GM23338 (cell line): ENCODE measurements around the gene TAS2R1. TPM values are rescaled to one million over a fixed set of nuclear protein-coding genes. Genes with fewer than 3 reads are reported as not detected.

Experiments
- ATAC-seq: fragments of 200-7000 bp; cut with Tn5 transposase; 3 replicates; pipeline ENCODE4 v1.9.1; 2020
- DNase-seq: peaks from one replicate; pipeline ENCODE4 v3.0.0-alpha.2; 2015; ENCODE audit warnings: low spot score
- H2AFZ ChIP-seq: fragments of 200-600 bp; sonication (generic); 2 replicates; pipeline ENCODE4 v1.8.0; 2016; ENCODE audit warnings: antibody characterized with exemption, mild to moderate bottlenecking, moderate library complexity
- H3F3A ChIP-seq: fragments of 200-600 bp; sonication (generic); replicated peaks from 2 replicates; pipeline ENCODE4 v1.8.0; 2017; ENCODE audit warnings: antibody characterized with exemption, mixed run types, low read depth
- H3K27ac ChIP-seq: fragments of 200-600 bp; sonication (generic); 2 replicates; pipeline ENCODE4 v1.6.1; 2016; ENCODE audit warnings: low read depth
- H3K27me3 ChIP-seq: fragments of 200-600 bp; sonication (generic); 2 replicates; pipeline ENCODE4 v1.8.0; 2016; ENCODE audit warnings: mild to moderate bottlenecking, mixed run types, moderate library complexity; ENCODE audit not compliant: insufficient read depth
- H3K36me3 ChIP-seq: fragments of 200-600 bp; sonication (generic); 2 replicates; pipeline ENCODE4 v1.8.0; 2016; ENCODE audit warnings: mild to moderate bottlenecking; ENCODE audit not compliant: insufficient read depth
- H3K4me1 ChIP-seq: fragments of 200-600 bp; sonication (generic); 2 replicates; pipeline ENCODE4 v1.8.0; 2016; ENCODE audit warnings: mild to moderate bottlenecking, moderate library complexity; ENCODE audit not compliant: insufficient read depth
- H3K4me2 ChIP-seq: fragments of 200-600 bp; sonication (generic); 2 replicates; pipeline ENCODE4 v1.7.1; 2017; ENCODE audit warnings: mixed run types
- H3K4me3 ChIP-seq: fragments of 200-600 bp; sonication (generic); 2 replicates; pipeline ENCODE4 v1.6.1; 2016; ENCODE audit warnings: mixed run types
- H3K79me2 ChIP-seq: fragments of 200-600 bp; sonication (generic); replicated peaks from 2 replicates; pipeline ENCODE4 v1.8.0; 2017; ENCODE audit warnings: mild to moderate bottlenecking; ENCODE audit not compliant: insufficient read depth
- H3K9me2 ChIP-seq: fragments of 200-600 bp; sonication (generic); 2 replicates; pipeline ENCODE4 v1.8.0; 2017; ENCODE audit not compliant: insufficient read depth
- H4K20me1 ChIP-seq: fragments of 200-600 bp; sonication (generic); replicated peaks from 2 replicates; pipeline ENCODE4 v1.8.0; 2017; ENCODE audit warnings: mild to moderate bottlenecking; ENCODE audit not compliant: insufficient read depth
- H3K27ac Mint-ChIP-seq: 2 replicates; pipeline ENCODE4 v1.8.0; 2020; ENCODE audit warnings: inconsistent platforms, mild to moderate bottlenecking, moderate library complexity, mixed read lengths
- H3K27me3 Mint-ChIP-seq: 3 replicates; pipeline ENCODE4 v1.8.0; 2022; ENCODE audit warnings: low read depth, mild to moderate bottlenecking, moderate library complexity, mixed read lengths, inconsistent platforms; ENCODE audit not compliant: insufficient read depth, poor library complexity
- H3K36me3 Mint-ChIP-seq: 3 replicates; pipeline ENCODE4 v1.8.0; 2021; ENCODE audit warnings: low read depth, mild to moderate bottlenecking, inconsistent platforms, moderate library complexity, mixed read lengths
- H3K4me1 Mint-ChIP-seq: 3 replicates; pipeline ENCODE4 v1.8.0; 2020; ENCODE audit warnings: mild to moderate bottlenecking, inconsistent platforms, mixed read lengths
- H3K4me3 Mint-ChIP-seq: 3 replicates; pipeline ENCODE4 v1.8.0; 2021; ENCODE audit warnings: moderate library complexity, mild to moderate bottlenecking, inconsistent platforms, mixed read lengths
- H3K9me3 Mint-ChIP-seq: 3 replicates; pipeline ENCODE4 v1.8.0; 2020; ENCODE audit warnings: moderate library complexity, mild to moderate bottlenecking, inconsistent platforms, mixed read lengths
- CREB1 ChIP-seq: fragments of 250-450 bp; sonication (Bioruptor Pico); IDR thresholded peaks from 2 replicates; pipeline ENCODE4 v1.5.0; 2020; ENCODE audit warnings: low read depth, mild to moderate bottlenecking, moderate library complexity
- ETS1 ChIP-seq: IDR thresholded peaks from 2 replicates; pipeline ENCODE4 v1.6.1; 2016; ENCODE audit warnings: antibody characterized with exemption
- JUNB ChIP-seq: IDR thresholded peaks from one replicate; pipeline ENCODE4 v1.6.1; 2016; ENCODE audit warnings: antibody characterized with exemption; ENCODE audit not compliant: unreplicated experiment
- NANOG ChIP-seq: IDR thresholded peaks from 2 replicates; pipeline ENCODE4 v1.6.1; 2016; ENCODE audit warnings: antibody characterized with exemption, borderline replicate concordance
- REST ChIP-seq: IDR thresholded peaks from one replicate; pipeline ENCODE4 v1.6.1; 2018; ENCODE audit warnings: antibody characterized with exemption; ENCODE audit not compliant: unreplicated experiment
- ZNF331 ChIP-seq: fragments of 250-450 bp; sonication (Bioruptor Pico); IDR thresholded peaks from 2 replicates; pipeline ENCODE4 v1.5.0; 2020; ENCODE audit warnings: low read depth, mild to moderate bottlenecking, moderate library complexity
- ZNF462 ChIP-seq: fragments of 250-450 bp; sonication (Bioruptor Pico); IDR thresholded peaks from 2 replicates; pipeline ENCODE4 v1.5.0; 2020; ENCODE audit warnings: mild to moderate bottlenecking, moderate library complexity
- polyA plus RNA-seq: library from polyadenylated mRNA; unstranded; fragments of >200 nt; fragmentation: Nextera tagmentation; extraction: Ambion mirVana; gene quantifications from 2 replicates; pipeline ENCODE4 v1.2.1, GENCODE V29; 2016
- total RNA-seq: library from RNA; depleted of rRNA; stranded (reverse); fragments of >200 nt; shearing (Covaris generic); gene quantifications from 2 replicates; pipeline ENCODE4 v1.2.3, GENCODE V29; 2014

TAS2R1 gene
- total and polyA plus RNA-seq, 2 experiments from 2014 or later = 0.19 TPM; not detected in 1

- TF ChIP-seq NANOG = no peak
- TF ChIP-seq ZNF331 = no peak
- TF ChIP-seq ZNF462 (CRISPR knock-in tag) = no peak
- TF ChIP-seq JUNB = no peak
Observed at GRCh38 chr5:9623661-9624060, 6.5 kb downstream of the TAS2R1 start (continued).

- Histone ChIP-seq H3K36me3 (no peaks in the 10 kb centered on the region), H3K4me1 (no peaks in the 10 kb centered on the region; the same call in 1 of the 2 replicates), H4K20me1 (no peaks in the 10 kb centered on the region), H3K4me3 (no peak overlapping the region), H3K79me2 (no peaks in the 10 kb centered on the region), H3K9me2 (no peaks in the 10 kb centered on the region), H3K4me2 (no peak overlapping the region), H3K27me3 (no peaks in the 10 kb centered on the region), H3F3A (no peaks in the 10 kb centered on the region), H2AFZ (peak overlapping the region; percentile 81), H3K27ac (no peak overlapping the region)
- H3K9me3 Mint-ChIP-seq = no peaks in the 10 kb centered on the region
- no peak for DNase-seq
- no peaks in the 10 kb centered on the region for H3K36me3 Mint-ChIP-seq
- peaks cover 4% of the 10 kb centered on the region for H3K27me3 Mint-ChIP-seq
- ATAC-seq = no peak
- H3K27ac Mint-ChIP-seq = no peak overlapping the region
- H3K4me1 Mint-ChIP-seq = peaks cover 5% of the 10 kb centered on the region
- no peak overlapping the region for H3K4me3 Mint-ChIP-seq
- TF ChIP-seq REST = no peak
- TF ChIP-seq CREB1 (CRISPR knock-in tag) = no peak
- TF ChIP-seq ETS1 = no peak
Observed at GRCh38 chr5:9622971-9623421, 7.2 kb downstream of the TAS2R1 start.
